IPS-20b (cell line): ENCODE measurements around the gene PCYOX1L.

Experiments used
- H3K27ac ChIP-seq: one replicate; pipeline ENCODE4 v1.5.1; 2013; ENCODE audit warnings: low read length
- H3K27me3 ChIP-seq: 2 replicates; pipeline ENCODE4 v1.6.1; 2013; ENCODE audit warnings: mild to moderate bottlenecking, low read length, inconsistent platforms; ENCODE audit not compliant: insufficient read depth
- H3K36me3 ChIP-seq: 2 replicates; pipeline ENCODE4 v1.6.1; 2013; ENCODE audit warnings: low read depth, mild to moderate bottlenecking, inconsistent platforms, low read length, moderate library complexity; ENCODE audit not compliant: insufficient read depth
- H3K4me1 ChIP-seq: 2 replicates; pipeline ENCODE4 v1.6.1; 2013; ENCODE audit warnings: mild to moderate bottlenecking, control low read depth, inconsistent platforms, low read length, moderate library complexity; ENCODE audit not compliant: insufficient read depth
- H3K4me3 ChIP-seq: 2 replicates; pipeline ENCODE4 v1.5.1; 2013; ENCODE audit warnings: mild to moderate bottlenecking, low read length, inconsistent platforms
- H3K9ac ChIP-seq: 2 replicates; pipeline ENCODE4 v1.6.1; 2013; ENCODE audit warnings: low read depth, mild to moderate bottlenecking, inconsistent platforms, low read length, moderate library complexity
- H3K9me3 ChIP-seq: 2 replicates; pipeline ENCODE4 v1.6.1; 2013; ENCODE audit warnings: mild to moderate bottlenecking, low read depth, low read length, inconsistent platforms; ENCODE audit not compliant: insufficient read depth

The PCYOX1L gene

DNA sequence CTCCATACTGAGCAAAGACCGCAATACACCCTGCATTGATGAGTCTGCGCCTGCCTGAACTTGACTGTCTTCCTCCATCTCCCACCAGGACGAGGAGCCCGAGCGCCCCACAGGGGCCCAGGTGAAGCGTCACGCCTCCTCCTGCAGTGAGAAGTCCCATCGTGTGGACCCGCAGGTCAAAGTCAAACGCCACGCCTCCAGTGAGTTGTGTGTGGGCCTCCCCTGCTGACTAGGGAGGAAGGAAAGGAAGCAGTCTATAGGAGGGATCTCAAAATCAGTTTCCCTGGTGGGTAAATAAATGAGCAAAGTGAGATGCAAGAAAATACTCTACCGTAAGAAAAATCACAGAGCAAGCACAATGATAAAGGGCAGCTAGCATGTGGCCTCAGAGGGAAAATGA is 35.3 kb upstream of the PCYOX1L start:
- Histone ChIP-seq H3K9me3 (no peaks in the 10 kb centered on the region), H3K4me1 (peaks cover 2% of the 10 kb centered on the region; the same call in 1 of the 2 replicates), H3K27ac (no peak overlapping the region), H3K9ac (no peak overlapping the region), H3K27me3 (no peaks in the 10 kb centered on the region), H3K4me3 (no peak overlapping the region), H3K36me3 (no peaks in the 10 kb centered on the region)

DNA sequence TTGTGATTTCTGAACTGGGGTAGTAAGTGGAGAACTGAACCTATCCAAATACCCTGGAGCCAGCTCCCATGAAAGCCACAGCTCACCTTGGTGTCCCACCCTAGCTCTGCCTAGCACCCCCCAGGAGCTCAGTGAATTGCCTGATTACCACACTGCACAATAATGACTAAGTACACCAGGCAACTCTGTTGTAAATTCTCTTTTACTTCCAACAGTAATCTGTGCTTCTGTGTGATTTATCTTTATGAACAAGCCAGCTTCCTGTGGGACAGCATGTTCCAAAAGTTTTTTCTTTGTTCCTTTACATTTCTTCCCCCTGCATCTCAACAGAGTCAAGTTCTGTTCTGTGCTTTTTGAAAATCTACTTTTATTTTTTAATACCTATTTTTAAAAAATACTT is 34.6 kb upstream of the PCYOX1L start:
- H3K9me3 ChIP-seq: no peaks in the 10 kb centered on the region
- no peak overlapping the region for H3K9ac ChIP-seq
- H3K36me3 ChIP-seq: no peaks in the 10 kb centered on the region
- H3K27ac ChIP-seq: no peak overlapping the region
- no peak overlapping the region for H3K4me3 ChIP-seq
- no peaks in the 10 kb centered on the region for H3K27me3 ChIP-seq
- no peaks in the 10 kb centered on the region for H3K4me1 ChIP-seq

DNA sequence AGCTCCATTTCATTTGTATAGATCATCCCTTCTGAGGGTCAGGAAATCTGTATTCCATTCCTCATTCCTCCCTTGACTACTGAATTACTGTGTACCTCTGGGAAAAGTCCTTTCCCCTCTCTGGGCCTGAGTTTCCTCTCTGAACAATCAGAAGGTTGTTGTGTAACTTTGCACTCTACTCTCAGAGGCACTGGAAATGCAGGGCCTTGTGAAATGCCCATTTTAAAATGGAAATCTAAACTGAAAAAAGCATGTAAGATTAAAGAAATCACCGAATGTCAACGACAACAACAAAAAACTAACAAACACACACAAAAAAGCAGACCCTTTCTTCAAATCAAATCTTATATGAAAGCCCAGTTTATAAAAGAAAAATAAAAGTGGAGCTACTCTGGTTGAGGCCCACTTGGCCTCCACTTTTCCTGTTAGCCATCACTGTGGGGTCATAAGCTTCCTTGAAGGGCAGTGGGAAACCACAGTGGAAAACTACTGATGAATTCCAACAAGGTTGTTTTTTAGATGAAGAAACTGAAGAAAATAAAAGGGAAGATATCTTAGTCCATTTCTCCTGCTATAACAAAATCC is 34.1 kb upstream of the PCYOX1L start:
- no peaks in the 10 kb centered on the region for H3K36me3 ChIP-seq
- H3K27me3 ChIP-seq: no peaks in the 10 kb centered on the region
- H3K4me3 ChIP-seq: no peak overlapping the region
- no peak overlapping the region for H3K9ac ChIP-seq
- H3K27ac ChIP-seq: no peak overlapping the region
- no peaks in the 10 kb centered on the region for H3K4me1 ChIP-seq
- no peaks in the 10 kb centered on the region for H3K9me3 ChIP-seq

DNA sequence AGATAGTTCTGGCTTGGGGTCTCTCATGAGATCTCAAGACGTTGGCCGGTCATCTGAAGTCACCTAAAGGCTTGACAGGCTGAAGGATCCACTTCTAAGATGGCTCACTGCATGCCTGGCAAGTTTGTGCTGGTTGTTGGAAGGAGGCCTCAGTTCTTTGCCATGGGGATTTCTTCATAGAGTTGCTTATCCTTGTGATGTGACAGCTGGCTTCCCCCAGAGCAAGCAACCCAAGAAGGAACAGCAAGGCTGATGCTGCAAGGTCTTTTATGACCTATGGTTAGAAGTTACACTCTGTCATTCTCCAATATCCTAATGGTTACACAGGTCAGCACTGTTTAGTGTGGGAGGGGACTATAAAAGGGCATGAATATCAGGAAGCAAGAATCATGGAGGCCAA is 33.2 kb upstream of the PCYOX1L start:
- H3K4me3 ChIP-seq: no peak overlapping the region
- H3K9ac ChIP-seq: no peak overlapping the region
- no peaks in the 10 kb centered on the region for H3K36me3 ChIP-seq
- no peaks in the 10 kb centered on the region for H3K27me3 ChIP-seq
- H3K9me3 ChIP-seq: no peaks in the 10 kb centered on the region
- no peak overlapping the region for H3K27ac ChIP-seq
- no peaks in the 10 kb centered on the region for H3K4me1 ChIP-seq

DNA sequence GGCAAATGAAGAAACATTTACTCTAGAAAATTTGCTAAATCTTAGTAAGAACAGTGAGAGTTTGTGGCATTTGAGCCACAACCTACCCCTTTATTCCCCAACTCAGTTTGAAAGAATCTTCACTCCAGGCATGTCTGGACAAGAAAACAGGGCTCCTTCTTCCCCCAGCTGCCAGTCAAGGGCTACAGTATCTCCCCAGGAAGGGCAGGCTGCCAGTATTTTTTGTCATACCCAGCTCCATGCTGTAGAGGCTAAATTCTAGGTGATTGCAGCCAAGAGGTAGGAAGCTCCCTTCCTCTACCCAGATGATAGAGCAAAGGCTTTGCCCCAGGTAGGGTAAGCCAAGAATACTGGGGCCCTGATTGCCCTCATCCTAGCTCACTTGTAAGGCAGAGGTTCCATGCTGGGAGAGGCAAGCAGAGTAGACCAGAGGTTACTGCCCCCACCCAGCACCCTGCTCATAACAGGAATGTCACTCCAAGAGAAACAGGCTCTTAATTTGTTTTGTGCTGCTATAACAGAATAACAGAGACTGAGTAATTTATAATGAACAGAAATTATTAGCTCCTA is 32.6 kb upstream of the PCYOX1L start:
- Histone ChIP-seq H3K9ac (no peak overlapping the region), H3K27ac (no peak overlapping the region), H3K9me3 (no peaks in the 10 kb centered on the region), H3K4me3 (no peak overlapping the region), H3K27me3 (no peaks in the 10 kb centered on the region), H3K4me1 (no peaks in the 10 kb centered on the region), H3K36me3 (no peaks in the 10 kb centered on the region)

DNA sequence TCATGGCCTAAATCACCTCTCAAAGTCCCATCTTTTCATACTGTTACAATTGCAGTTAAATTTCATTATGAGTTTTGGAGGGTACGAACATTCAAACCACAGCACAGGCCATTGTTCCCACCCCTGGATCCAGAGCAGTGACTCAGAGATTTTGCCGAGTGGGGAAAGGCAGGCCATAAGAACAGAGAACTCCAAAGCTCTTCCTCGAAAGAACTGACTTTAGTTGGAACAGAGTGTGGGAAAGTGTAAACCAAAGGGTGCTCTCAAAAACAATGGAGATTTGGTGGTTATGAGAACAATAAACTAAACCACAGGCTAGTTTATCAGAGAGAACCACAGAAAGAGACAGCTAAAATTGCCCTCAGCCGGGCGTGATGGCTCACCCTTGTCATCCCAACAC is 32.0 kb upstream of the PCYOX1L start:
- H3K27me3 ChIP-seq: no peaks in the 10 kb centered on the region
- no peaks in the 10 kb centered on the region for H3K4me1 ChIP-seq
- no peak overlapping the region for H3K27ac ChIP-seq
- no peaks in the 10 kb centered on the region for H3K9me3 ChIP-seq
- H3K9ac ChIP-seq: no peak overlapping the region
- no peaks in the 10 kb centered on the region for H3K36me3 ChIP-seq
- H3K4me3 ChIP-seq: no peak overlapping the region

DNA sequence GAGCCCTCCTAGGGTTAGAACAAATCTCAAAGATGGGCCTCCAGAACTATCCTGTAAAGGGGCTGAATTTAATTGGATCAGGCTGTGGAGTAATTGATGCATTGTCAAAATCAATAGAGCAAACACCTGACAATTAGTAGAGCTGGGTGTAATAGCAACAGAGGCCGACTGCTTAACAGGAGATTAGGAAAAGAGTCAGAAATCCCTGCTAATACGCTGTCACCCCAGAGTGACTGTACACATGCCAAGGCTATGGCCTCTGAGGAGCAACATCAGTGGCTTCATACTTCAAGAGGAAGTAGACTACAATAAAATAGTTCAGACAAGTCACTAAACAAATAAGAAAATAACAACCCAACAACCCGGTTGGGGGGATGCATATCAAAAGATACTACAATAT is 31.2 kb upstream of the PCYOX1L start:
- no peak overlapping the region for H3K9ac ChIP-seq

DNA sequence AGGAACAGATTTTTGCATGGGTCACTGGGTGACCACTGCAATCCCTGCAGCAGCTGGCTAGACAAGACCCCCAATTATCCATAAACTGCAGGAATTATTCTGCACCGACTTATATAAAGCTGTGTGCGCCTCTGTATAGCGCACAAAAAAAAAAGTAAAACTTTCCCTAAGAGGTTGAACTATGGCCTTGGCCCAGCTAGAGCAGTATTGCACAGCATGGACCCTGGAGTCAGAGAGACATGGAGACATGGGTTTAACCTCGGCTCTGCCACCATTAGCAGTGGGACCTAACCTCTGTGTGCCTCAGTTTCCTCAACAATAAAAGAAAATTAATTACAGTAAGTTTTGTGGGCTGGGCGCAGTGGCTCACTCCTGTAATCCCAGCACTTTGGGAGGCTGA is 29.7 kb upstream of the PCYOX1L start:
- no peak overlapping the region for H3K27ac ChIP-seq

More for the DNA sequence above, 31.2 kb upstream of the PCYOX1L start:
- Histone ChIP-seq H3K4me1 (no peaks in the 10 kb centered on the region), H3K27ac (no peak overlapping the region), H3K4me3 (no peak overlapping the region), H3K36me3 (no peaks in the 10 kb centered on the region), H3K9me3 (no peaks in the 10 kb centered on the region), H3K27me3 (no peaks in the 10 kb centered on the region)

DNA sequence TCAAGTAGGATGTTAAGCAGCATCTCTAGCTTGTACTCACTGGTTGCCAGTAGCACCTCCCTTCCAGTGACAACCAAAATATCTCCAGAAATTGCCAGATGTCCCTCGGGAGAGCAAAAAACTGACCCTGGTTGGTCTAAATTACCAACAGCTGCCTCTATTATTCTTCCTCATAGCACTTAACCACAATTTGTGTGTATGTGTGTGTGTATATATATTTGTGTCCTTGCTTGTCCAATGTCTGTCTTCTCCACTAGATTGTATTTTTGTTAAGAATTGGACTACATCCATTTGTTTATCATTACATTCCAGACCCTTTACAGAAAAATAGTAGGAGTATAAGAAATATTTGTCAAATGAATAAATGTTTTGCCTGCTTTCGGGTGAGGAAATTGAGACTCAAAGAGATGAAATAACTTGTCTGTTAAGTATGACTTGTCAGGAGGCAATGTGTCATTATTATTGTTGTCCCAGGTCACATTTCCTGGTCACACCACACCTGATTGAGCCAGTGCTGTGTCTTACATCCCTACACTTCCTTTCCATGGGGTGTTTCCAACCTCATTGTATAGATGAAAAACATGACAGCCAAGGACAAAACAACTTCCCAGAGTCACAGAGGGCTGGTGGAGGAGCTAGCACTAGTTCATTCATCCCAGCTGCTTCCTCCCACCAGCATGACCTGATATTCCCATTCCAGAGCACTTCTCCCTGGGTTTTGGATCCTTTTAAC is 24.0 kb upstream of the PCYOX1L start:
- H3K4me3 ChIP-seq: no peak overlapping the region
- H3K9ac ChIP-seq: no peak overlapping the region
- no peaks in the 10 kb centered on the region for H3K9me3 ChIP-seq
- H3K4me1 ChIP-seq: no peaks in the 10 kb centered on the region
- H3K36me3 ChIP-seq: no peaks in the 10 kb centered on the region
- H3K27ac ChIP-seq: no peak overlapping the region
- no peaks in the 10 kb centered on the region for H3K27me3 ChIP-seq

More for the DNA sequence above, 29.7 kb upstream of the PCYOX1L start:
- H3K4me1 ChIP-seq: no peaks in the 10 kb centered on the region
- H3K4me3 ChIP-seq: no peak overlapping the region
- no peaks in the 10 kb centered on the region for H3K36me3 ChIP-seq
- H3K27me3 ChIP-seq: no peaks in the 10 kb centered on the region
- H3K9me3 ChIP-seq: no peaks in the 10 kb centered on the region
- H3K9ac ChIP-seq: no peak overlapping the region

DNA sequence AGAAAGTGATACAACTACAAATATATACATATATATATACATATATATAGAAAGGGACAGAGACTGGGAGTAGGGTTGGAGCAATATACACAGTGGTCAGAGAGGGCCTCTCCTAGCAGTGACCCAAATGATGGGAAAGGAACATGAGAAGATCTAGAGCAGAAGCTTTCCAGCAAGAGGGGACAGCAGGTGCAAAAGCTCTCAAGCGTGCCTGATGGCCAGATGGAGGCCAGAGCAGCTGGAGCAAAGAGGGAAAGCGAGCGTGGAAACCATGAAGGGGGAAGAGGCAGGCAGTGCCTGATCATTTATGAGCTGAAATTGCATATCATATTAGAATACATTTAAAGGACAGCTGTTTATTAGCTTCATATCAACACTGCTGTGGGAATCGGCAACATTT is 20.1 kb upstream of the PCYOX1L start:
- H3K27me3 ChIP-seq: no peaks in the 10 kb centered on the region
- no peaks in the 10 kb centered on the region for H3K4me1 ChIP-seq
- H3K9ac ChIP-seq: no peak overlapping the region
- no peaks in the 10 kb centered on the region for H3K36me3 ChIP-seq
- H3K4me3 ChIP-seq: no peak overlapping the region
- no peaks in the 10 kb centered on the region for H3K9me3 ChIP-seq
- no peak overlapping the region for H3K27ac ChIP-seq

DNA sequence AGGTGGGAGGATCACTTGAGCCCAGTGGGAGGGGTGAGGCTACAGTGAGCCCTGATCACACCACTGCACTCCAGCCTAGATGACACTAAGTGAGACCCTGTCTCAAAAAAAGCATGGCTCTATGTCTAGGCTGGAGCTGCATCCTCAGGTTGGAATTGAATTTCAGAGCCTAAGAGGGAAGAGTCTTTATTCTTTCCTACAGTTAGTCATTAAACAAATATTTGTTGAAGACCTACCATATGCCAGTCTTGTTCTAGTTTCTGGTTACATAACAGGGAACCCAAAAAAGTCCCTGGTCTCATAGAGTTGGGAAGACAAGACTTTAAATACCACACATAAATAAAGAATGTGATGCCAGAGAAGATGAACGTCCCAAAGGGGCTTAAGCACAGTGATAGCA is 19.5 kb upstream of the PCYOX1L start:
- Histone ChIP-seq H3K27ac (no peak overlapping the region), H3K9ac (no peak overlapping the region), H3K4me3 (no peak overlapping the region), H3K4me1 (no peaks in the 10 kb centered on the region), H3K36me3 (no peaks in the 10 kb centered on the region), H3K27me3 (no peaks in the 10 kb centered on the region), H3K9me3 (no peaks in the 10 kb centered on the region)

DNA sequence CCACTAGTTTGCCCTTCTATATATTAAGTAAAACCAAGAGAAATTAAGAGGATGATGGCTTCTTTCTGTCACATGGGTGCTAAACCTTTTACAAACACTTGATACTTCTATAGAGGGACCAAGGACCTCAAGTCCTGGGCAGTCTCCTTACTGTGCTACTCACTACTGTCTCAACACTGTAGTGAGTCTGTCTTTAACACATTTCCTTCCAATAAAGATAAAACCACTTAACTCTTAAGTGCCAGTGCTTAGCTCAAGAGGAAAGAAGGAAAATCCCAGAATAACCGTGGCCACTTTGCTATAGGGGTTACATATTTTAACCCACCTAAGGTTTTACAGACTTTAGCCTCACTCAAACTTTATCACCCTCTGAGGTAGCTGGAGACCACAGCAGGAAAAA is 16.9 kb upstream of the PCYOX1L start:
- Histone ChIP-seq H3K9me3 (no peaks in the 10 kb centered on the region), H3K27ac (no peak overlapping the region), H3K4me3 (no peak overlapping the region), H3K27me3 (no peaks in the 10 kb centered on the region), H3K9ac (no peak overlapping the region), H3K4me1 (no peaks in the 10 kb centered on the region), H3K36me3 (no peaks in the 10 kb centered on the region)
